22Rv1 (cell line): ENCODE results near the gene OLFML2B.

Experiments used
- CTCF ChIP-seq: fragments of 450-650 bp; IDR thresholded peaks from 2 replicates; pipeline ENCODE4 v1.5.1; 2017; ENCODE audit warnings: mild to moderate bottlenecking
- ZFX ChIP-seq: fragments of 450-650 bp; IDR thresholded peaks from 2 replicates; pipeline ENCODE4 v1.6.1; 2017; ENCODE audit warnings: antibody characterized with exemption, borderline replicate concordance

GRCh38 chr1:161997152-161997551 is 26.5 kb downstream of the OLFML2B start:
- no peak for TF ChIP-seq CTCF
- no peak for TF ChIP-seq ZFX
